CD14-positive monocyte (primary cell): ENCODE data around the gene NBEA. TPM values are rescaled to one million over a fixed set of nuclear protein-coding genes. Genes with fewer than 3 reads are reported as not detected.

Experiments
- DNase-seq, 3 donors: peaks; one replicate each; pipeline ENCODE4 v3.0.0-alpha.2; 2011 to 2022
- H2AFZ ChIP-seq: 2 replicates; pipeline ENCODE4 v1.6.0; 2012; ENCODE audit warnings: mild to moderate bottlenecking, low read depth, low read length, inconsistent platforms; ENCODE audit not compliant: insufficient read depth, poor library complexity, severe bottlenecking
- H3K27ac ChIP-seq, 2 donors: 1 replicate in 1 of 2; 2 replicates in 1 of 2; pipeline ENCODE4 v1.5.1; 2012 to 2013; ENCODE audit warnings: low read length in 2 of 2, control low read depth in 1 of 2, inconsistent platforms in 1 of 2, low read depth in 1 of 2, mild to moderate bottlenecking in 1 of 2
- H3K27me3 ChIP-seq, 2 donors: one replicate each; pipeline versions ENCODE4 v1.6.0 to v1.6.1; 2011 to 2013; ENCODE audit warnings: low read length in 2 of 2; ENCODE audit not compliant: control insufficient read depth in 2 of 2, insufficient read depth in 2 of 2
- H3K36me3 ChIP-seq, 2 donors: replicated peaks in 1 of 2; 1 replicate in 1 of 2; 2 replicates in 1 of 2; pipeline versions ENCODE4 v1.5.1 to v1.6.1; 2012 to 2013; ENCODE audit warnings: low read length in 2 of 2, control low read depth in 1 of 2, inconsistent platforms in 1 of 2, mild to moderate bottlenecking in 1 of 2; ENCODE audit not compliant: insufficient read depth in 2 of 2, control insufficient read depth in 1 of 2
- H3K4me1 ChIP-seq, 2 donors: 1 replicate in 1 of 2; 2 replicates in 1 of 2; pipeline versions ENCODE4 v1.5.1 to v1.6.1; 2012 to 2013; ENCODE audit warnings: low read length in 2 of 2, control low read depth in 1 of 2, inconsistent platforms in 1 of 2, mild to moderate bottlenecking in 1 of 2, moderate library complexity in 1 of 2; ENCODE audit not compliant: insufficient read depth in 2 of 2, control insufficient read depth in 1 of 2
- H3K4me2 ChIP-seq: replicated peaks from 2 replicates; pipeline ENCODE3; 2012; ENCODE audit warnings: low read length, moderate library complexity, mild to moderate bottlenecking; ENCODE audit not compliant: poor library complexity, severe bottlenecking; ENCODE audit errors: extremely low read depth
- H3K4me3 ChIP-seq, 3 experiments: fragments of 200-600 bp in 1 of 3; sonication (generic) in 1 of 3; replicated peaks in 1 of 3; 1 replicate in 2 of 3; 2 replicates in 1 of 3; pipeline ENCODE4 v1.5.1; 2011 to 2013; ENCODE audit warnings: low read length in 3 of 3, mild to moderate bottlenecking in 3 of 3, control low read depth in 2 of 3, low read depth in 2 of 3, inconsistent platforms in 1 of 3, moderate library complexity in 1 of 3
- H3K79me2 ChIP-seq: 2 replicates; pipeline ENCODE4 v1.6.0; 2012; ENCODE audit warnings: mild to moderate bottlenecking, control low read depth, inconsistent platforms, low read length, moderate library complexity; ENCODE audit not compliant: insufficient read depth
- H3K9ac ChIP-seq: 2 replicates; pipeline ENCODE4 v1.6.0; 2017; ENCODE audit warnings: low read length, mild to moderate bottlenecking; ENCODE audit not compliant: insufficient read depth, poor library complexity, severe bottlenecking
- H3K9me3 ChIP-seq, 2 donors: replicated peaks in 1 of 2; 1 replicate in 1 of 2; 2 replicates in 1 of 2; pipeline versions ENCODE4 v1.5.1 to v1.6.1; 2012 to 2013; ENCODE audit warnings: low read length in 2 of 2, control low read depth in 1 of 2; ENCODE audit not compliant: control insufficient read depth in 1 of 2, insufficient read depth in 1 of 2
- H4K20me1 ChIP-seq: 2 replicates; pipeline ENCODE4 v1.6.0; 2012; ENCODE audit warnings: mild to moderate bottlenecking, low read length, control low read depth, moderate library complexity; ENCODE audit not compliant: insufficient read depth
- H3K27ac Mint-ChIP-seq, 7 donors: one replicate each; pipeline ENCODE4 v1.8.0; 2020; ENCODE audit warnings: mild to moderate bottlenecking in 7 of 7, mixed read lengths in 7 of 7, moderate library complexity in 6 of 7, inconsistent platforms in 2 of 7
- H3K27me3 Mint-ChIP-seq, 3 donors: one replicate each; pipeline ENCODE4 v1.8.0; 2021 to 2022; ENCODE audit warnings: low read depth in 3 of 3, mild to moderate bottlenecking in 3 of 3, mixed read lengths in 3 of 3, moderate library complexity in 3 of 3, inconsistent platforms in 1 of 3
- H3K36me3 Mint-ChIP-seq, 2 donors: one replicate each; pipeline ENCODE4 v1.8.0; 2020; ENCODE audit warnings: mixed read lengths in 2 of 2, inconsistent platforms in 1 of 2, mild to moderate bottlenecking in 1 of 2
- H3K4me1 Mint-ChIP-seq: one replicate; pipeline ENCODE4 v1.8.0; 2020; ENCODE audit warnings: mild to moderate bottlenecking, mixed read lengths
- H3K4me3 Mint-ChIP-seq, 2 donors: one replicate each; pipeline ENCODE4 v1.8.0; 2020; ENCODE audit warnings: mild to moderate bottlenecking in 2 of 2, mixed read lengths in 2 of 2, moderate library complexity in 1 of 2
- H3K9me3 Mint-ChIP-seq, 7 donors: one replicate each; pipeline ENCODE4 v1.8.0; 2020 to 2022; ENCODE audit warnings: mixed read lengths in 7 of 7, mild to moderate bottlenecking in 6 of 7, moderate library complexity in 6 of 7, inconsistent platforms in 2 of 7
- WGBS: methylation state at CpG from one replicate; pipeline ENCODE4 v1.1.5; 2013; ENCODE audit warnings: missing lambda C conversion rate; ENCODE audit not compliant: insufficient coverage; 5-methylcytosine and 5-hydroxymethylcytosine counted together
- intact Hi-C, 2 donors: fragments of 100-400 bp; cut with micrococcal nuclease; formaldehyde crosslinking; loops; one replicate each; pipeline versions ENCODE4 v1.15.0 to v1.15.1; 2023
- polyA plus RNA-seq, 3 donors: library from polyadenylated mRNA; depleted of rRNA in 1 of 3; unstranded in 2 of 3; stranded (reverse) in 1 of 3; fragments of 300-500 nt in 2 of 3; fragments of >200 nt in 1 of 3; fragmentation: Illumina TruSeq in 2 of 3; gene quantifications; 1 replicate in 2 of 3; 2 replicates in 1 of 3; pipeline ENCODE4 v1.2.3, GENCODE V29; 2012 to 2021
- TF ChIP-seq, protein P1 (sequence below): fragments of 200-600 bp; IDR thresholded peaks from one replicate; pipeline ENCODE4 v1.8.0; 2022; ENCODE audit warnings: antibody characterized with exemption, mild to moderate bottlenecking

The NBEA gene
- polyA plus RNA-seq, 3 donors, result 0.03 to 0.23 (median 0.08) TPM

DNA sequence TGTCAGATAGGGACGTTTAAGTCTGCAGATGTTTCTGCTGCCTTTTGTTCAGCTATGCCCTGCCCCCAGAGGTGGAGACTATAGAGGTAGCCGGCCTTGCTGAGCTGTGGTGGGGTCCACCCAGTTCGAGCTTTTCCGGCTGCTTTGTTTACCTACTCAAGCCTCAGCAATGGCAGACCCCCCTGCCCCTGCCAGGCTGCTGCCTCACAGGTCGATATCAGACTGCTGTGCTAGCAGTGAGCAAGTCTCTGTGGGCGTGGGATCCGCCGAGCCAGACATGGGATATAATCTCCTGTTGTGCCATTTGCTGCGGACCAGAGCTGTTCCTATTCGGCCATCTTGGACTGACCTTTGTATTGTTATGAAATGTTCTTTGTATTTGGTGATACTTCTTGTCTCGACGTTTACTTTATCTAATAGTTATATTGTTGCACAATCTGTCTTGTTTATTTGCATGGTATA, 46.3 kb downstream of the NBEA start:
- no peaks in the 10 kb centered on the region for H4K20me1 ChIP-seq
- H3K9me3 Mint-ChIP-seq, result peaks cover 26 to 51% (median 35%) of the 10 kb centered on the region in 7 donors
- peaks cover 32 to 33% of the 10 kb centered on the region in 2 donors for H3K9me3 ChIP-seq
- H2AFZ ChIP-seq, result no peak overlapping the region
- no peak overlapping the region for H3K4me3 Mint-ChIP-seq
- TF ChIP-seq, protein P1, sequence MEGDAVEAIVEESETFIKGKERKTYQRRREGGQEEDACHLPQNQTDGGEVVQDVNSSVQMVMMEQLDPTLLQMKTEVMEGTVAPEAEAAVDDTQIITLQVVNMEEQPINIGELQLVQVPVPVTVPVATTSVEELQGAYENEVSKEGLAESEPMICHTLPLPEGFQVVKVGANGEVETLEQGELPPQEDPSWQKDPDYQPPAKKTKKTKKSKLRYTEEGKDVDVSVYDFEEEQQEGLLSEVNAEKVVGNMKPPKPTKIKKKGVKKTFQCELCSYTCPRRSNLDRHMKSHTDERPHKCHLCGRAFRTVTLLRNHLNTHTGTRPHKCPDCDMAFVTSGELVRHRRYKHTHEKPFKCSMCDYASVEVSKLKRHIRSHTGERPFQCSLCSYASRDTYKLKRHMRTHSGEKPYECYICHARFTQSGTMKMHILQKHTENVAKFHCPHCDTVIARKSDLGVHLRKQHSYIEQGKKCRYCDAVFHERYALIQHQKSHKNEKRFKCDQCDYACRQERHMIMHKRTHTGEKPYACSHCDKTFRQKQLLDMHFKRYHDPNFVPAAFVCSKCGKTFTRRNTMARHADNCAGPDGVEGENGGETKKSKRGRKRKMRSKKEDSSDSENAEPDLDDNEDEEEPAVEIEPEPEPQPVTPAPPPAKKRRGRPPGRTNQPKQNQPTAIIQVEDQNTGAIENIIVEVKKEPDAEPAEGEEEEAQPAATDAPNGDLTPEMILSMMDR, result no peak
- H3K27ac ChIP-seq, result no peak overlapping the region
- H3K4me1 Mint-ChIP-seq, result no peaks in the 10 kb centered on the region
- H3K9ac ChIP-seq, result no peak overlapping the region
- H3K27me3 Mint-ChIP-seq, result no peaks in the 10 kb centered on the region
- H3K27me3 ChIP-seq, result no peaks in the 10 kb centered on the region
- no CpG with 5 or more reads among the region's 12 CpGs for WGBS
- no peaks in the 10 kb centered on the region for H3K36me3 Mint-ChIP-seq
- no peaks in the 10 kb centered on the region for H3K36me3 ChIP-seq
- H3K4me1 ChIP-seq, result no peaks in the 10 kb centered on the region
- no peaks in the 10 kb centered on the region for H3K79me2 ChIP-seq
- no peak overlapping the region for H3K4me2 ChIP-seq
- no peak overlapping the region for H3K4me3 ChIP-seq
- intact Hi-C loops, result no loop called here
- H3K27ac Mint-ChIP-seq, result no peak overlapping the region
- no peak for DNase-seq

DNA sequence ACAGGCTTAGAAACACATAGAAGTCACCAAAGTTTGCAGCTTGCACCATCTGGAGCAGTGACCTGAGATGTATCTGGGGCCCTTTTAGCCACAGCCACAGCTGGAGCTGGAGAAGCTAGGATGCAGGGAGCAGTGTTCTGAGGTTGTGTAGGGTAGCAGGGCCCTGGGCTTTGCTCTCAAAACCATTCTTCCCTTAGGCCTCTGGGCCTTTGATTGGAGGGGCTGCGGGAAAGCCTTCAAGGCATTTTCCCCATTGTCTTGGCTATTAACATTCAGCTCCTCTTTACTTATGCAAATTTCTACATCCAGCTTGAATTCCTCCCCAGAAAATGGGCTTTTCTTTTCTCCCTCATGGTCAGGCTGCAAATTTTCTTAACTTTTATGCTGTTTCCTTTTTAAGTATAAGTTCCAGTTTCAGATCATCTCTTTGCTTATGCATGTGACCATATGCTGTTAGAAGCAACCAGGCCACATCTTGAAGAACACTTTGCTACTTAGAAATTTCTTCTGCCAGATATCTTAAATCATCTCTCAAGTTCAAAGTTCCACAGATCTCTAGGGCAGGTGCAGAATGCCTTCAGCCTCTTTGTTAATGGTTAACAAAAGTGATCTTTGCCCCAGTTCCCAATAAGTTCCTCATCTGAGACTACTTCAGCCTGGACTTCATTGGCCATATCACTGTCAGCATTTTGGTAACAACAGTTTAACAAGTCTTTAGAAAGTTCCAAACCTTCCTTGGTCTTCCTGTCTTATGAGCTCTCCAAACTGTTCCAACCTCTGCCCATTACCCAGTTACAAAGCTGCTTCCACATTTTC, 48.5 kb downstream of the NBEA start:
- no peak overlapping the region for H2AFZ ChIP-seq
- TF ChIP-seq, protein P1, result no peak
- no peaks in the 10 kb centered on the region for H3K36me3 ChIP-seq
- H3K27ac ChIP-seq, result no peak overlapping the region
- H3K4me3 ChIP-seq, result no peak overlapping the region
- H3K4me1 Mint-ChIP-seq, result no peaks in the 10 kb centered on the region
- H3K36me3 Mint-ChIP-seq, result no peaks in the 10 kb centered on the region
- H3K9me3 Mint-ChIP-seq, result peaks cover 23 to 47% (median 29%) of the 10 kb centered on the region in 7 donors
- H3K27ac Mint-ChIP-seq, result no peak overlapping the region
- H3K79me2 ChIP-seq, result no peaks in the 10 kb centered on the region
- no peaks in the 10 kb centered on the region for H3K27me3 Mint-ChIP-seq
- H3K9me3 ChIP-seq, result peaks cover 32 to 33% of the 10 kb centered on the region in 2 donors
- H3K9ac ChIP-seq, result no peak overlapping the region
- no peak for DNase-seq
- H3K4me2 ChIP-seq, result no peak overlapping the region
- H3K4me1 ChIP-seq, result no peaks in the 10 kb centered on the region
- intact Hi-C loops, result no loop called here
- no peaks in the 10 kb centered on the region for H4K20me1 ChIP-seq
- H3K27me3 ChIP-seq, result no peaks in the 10 kb centered on the region
- WGBS, result no CpG with 5 or more reads among the region's 1 CpG
- no peak overlapping the region for H3K4me3 Mint-ChIP-seq
